HUES64 (cell line): Measurements from ENCODE around the gene TGM4.

Experiments
- H3K27ac ChIP-seq: 2 replicates; pipeline ENCODE4 v1.7.0; 2013; ENCODE audit warnings: low read depth, low read length, inconsistent platforms
- H3K27me3 ChIP-seq: 2 replicates; pipeline ENCODE4 v1.6.1; 2013; ENCODE audit warnings: mild to moderate bottlenecking, low read length; ENCODE audit not compliant: insufficient read depth
- H3K36me3 ChIP-seq: 2 replicates; pipeline ENCODE4 v1.6.1; 2013; ENCODE audit warnings: mild to moderate bottlenecking, low read length; ENCODE audit not compliant: insufficient read depth
- H3K4me1 ChIP-seq: 2 replicates; pipeline ENCODE4 v1.6.1; 2013; ENCODE audit warnings: mild to moderate bottlenecking, low read length, moderate library complexity; ENCODE audit not compliant: insufficient read depth
- H3K4me3 ChIP-seq: 2 replicates; pipeline ENCODE4 v1.5.1; 2013; ENCODE audit warnings: mild to moderate bottlenecking, low read length, moderate library complexity
- H3K9ac ChIP-seq: 2 replicates; pipeline ENCODE4 v1.6.1; 2013; ENCODE audit warnings: mild to moderate bottlenecking, low read depth, low read length
- H3K9me3 ChIP-seq: 2 replicates; pipeline ENCODE4 v1.6.1; 2013; ENCODE audit warnings: low read depth, low read length; ENCODE audit not compliant: insufficient read depth
- WGBS: fragments of 150-250, 120-280 bp; methylation state at CpG from one replicate; pipeline ENCODE4 v1.1.7; 2013; ENCODE audit warnings: missing lambda C conversion rate; 5-methylcytosine and 5-hydroxymethylcytosine counted together

TGM4 gene

GRCh38 chr3:44915702-44916438 is 41.5 kb downstream of the TGM4 start:
- Histone ChIP-seq H3K9me3 (no peaks in the 10 kb centered on the region), H3K27ac (peak overlapping the region; percentile 30; the same call in 1 of the 2 replicates), H3K9ac (no peak overlapping the region), H3K27me3 (no peaks in the 10 kb centered on the region), H3K4me3 (no peak overlapping the region), H3K4me1 (no peaks in the 10 kb centered on the region), H3K36me3 (peaks cover 3% of the 10 kb centered on the region; the same call in 1 of the 2 replicates)
- 95% methylated on average over 8 of the region's 8 CpGs for WGBS

- H3K27ac ChIP-seq, result no peak overlapping the region
- H3K9me3 ChIP-seq, result no peaks in the 10 kb centered on the region
- H3K27me3 ChIP-seq, result no peaks in the 10 kb centered on the region
- H3K36me3 ChIP-seq, result peaks cover 14% of the 10 kb centered on the region
- no peak overlapping the region for H3K4me3 ChIP-seq
- 89% methylated on average over 7 of the region's 12 CpGs for WGBS
- no peak overlapping the region for H3K9ac ChIP-seq
- H3K4me1 ChIP-seq, result no peaks in the 10 kb centered on the region
Observed at GRCh38 chr3:44918087-44918486, 43.7 kb downstream of the TGM4 start.

- H3K9ac ChIP-seq, result no peak overlapping the region
- no peaks in the 10 kb centered on the region for H3K27me3 ChIP-seq
- H3K4me3 ChIP-seq, result no peak overlapping the region
- H3K27ac ChIP-seq, result no peak overlapping the region
- H3K9me3 ChIP-seq, result no peaks in the 10 kb centered on the region
- peaks cover 14% of the 10 kb centered on the region for H3K36me3 ChIP-seq
- H3K4me1 ChIP-seq, result no peaks in the 10 kb centered on the region
- WGBS, result 91% methylated on average over 6 of the region's 6 CpGs
Observed at GRCh38 chr3:44918581-44918980, 44.2 kb downstream of the TGM4 start.

- H3K9ac ChIP-seq, result no peak overlapping the region
- H3K36me3 ChIP-seq, result peaks cover 20% of the 10 kb centered on the region
- H3K4me3 ChIP-seq, result no peak overlapping the region
- H3K9me3 ChIP-seq, result no peaks in the 10 kb centered on the region
- 93% methylated on average over 3 of the region's 3 CpGs for WGBS
- no peaks in the 10 kb centered on the region for H3K27me3 ChIP-seq
- H3K27ac ChIP-seq, result no peak overlapping the region
- no peaks in the 10 kb centered on the region for H3K4me1 ChIP-seq
Observed at GRCh38 chr3:44920081-44920480, 45.7 kb downstream of the TGM4 start.

- no peak overlapping the region for H3K27ac ChIP-seq
Observed at GRCh38 chr3:44923632-44924456, 49.4 kb downstream of the TGM4 start.

GRCh38 chr3:44924457-44925084 is 50.2 kb downstream of the TGM4 start:
- Histone ChIP-seq H3K27ac (no peak overlapping the region), H3K27me3 (no peaks in the 10 kb centered on the region), H3K36me3 (peaks cover 54% of the 10 kb centered on the region), H3K4me1 (no peaks in the 10 kb centered on the region), H3K4me3 (no peak overlapping the region), H3K9ac (no peak overlapping the region), H3K9me3 (no peaks in the 10 kb centered on the region)
- WGBS, result 95% methylated on average over 5 of the region's 5 CpGs

More at GRCh38 chr3:44923632-44924456, 49.4 kb downstream of the TGM4 start:
- H3K4me1 ChIP-seq, result no peaks in the 10 kb centered on the region
- peaks cover 47% of the 10 kb centered on the region for H3K36me3 ChIP-seq
- H3K4me3 ChIP-seq, result no peak overlapping the region
- no peaks in the 10 kb centered on the region for H3K27me3 ChIP-seq
- WGBS, result 96% methylated on average over 3 of the region's 3 CpGs
- no peaks in the 10 kb centered on the region for H3K9me3 ChIP-seq
- no peak overlapping the region for H3K9ac ChIP-seq

GRCh38 chr3:44926172-44926571 is 51.8 kb downstream of the TGM4 start:
- no peaks in the 10 kb centered on the region for H3K4me1 ChIP-seq
- no peak overlapping the region for H3K4me3 ChIP-seq
- no peak overlapping the region for H3K27ac ChIP-seq
- H3K36me3 ChIP-seq, result peaks cover 58% of the 10 kb centered on the region
- H3K9ac ChIP-seq, result no peak overlapping the region
- WGBS, result 94% methylated on average over 10 of the region's 10 CpGs
- H3K27me3 ChIP-seq, result no peaks in the 10 kb centered on the region
- H3K9me3 ChIP-seq, result no peaks in the 10 kb centered on the region

- Histone ChIP-seq H3K4me1 (no peaks in the 10 kb centered on the region), H3K9me3 (no peaks in the 10 kb centered on the region), H3K27me3 (no peaks in the 10 kb centered on the region), H3K36me3 (peaks cover 58% of the 10 kb centered on the region), H3K27ac (no peak overlapping the region), H3K4me3 (no peak overlapping the region), H3K9ac (no peak overlapping the region)
- WGBS, result 96% methylated on average over 7 of the region's 7 CpGs
Observed at GRCh38 chr3:44926921-44927320, 52.5 kb downstream of the TGM4 start.

GRCh38 chr3:44927371-44927770 is 53.0 kb downstream of the TGM4 start:
- no peak overlapping the region for H3K27ac ChIP-seq
- 95% methylated on average over 7 of the region's 7 CpGs for WGBS
- H3K4me1 ChIP-seq, result peaks cover under 1% of the 10 kb centered on the region; the same call in 1 of the 2 replicates
- H3K9ac ChIP-seq, result no peak overlapping the region
- peaks cover 61% of the 10 kb centered on the region for H3K36me3 ChIP-seq
- H3K9me3 ChIP-seq, result no peaks in the 10 kb centered on the region
- H3K27me3 ChIP-seq, result no peaks in the 10 kb centered on the region
- H3K4me3 ChIP-seq, result no peak overlapping the region

GRCh38 chr3:44929782-44930181 is 55.4 kb downstream of the TGM4 start:
- WGBS, result 98% methylated on average over 5 of the region's 5 CpGs
- Histone ChIP-seq H3K4me3 (no peak overlapping the region), H3K9me3 (no peaks in the 10 kb centered on the region), H3K4me1 (peaks cover 5% of the 10 kb centered on the region; the same call in 1 of the 2 replicates), H3K9ac (no peak overlapping the region), H3K36me3 (peaks cover 70% of the 10 kb centered on the region), H3K27ac (no peak overlapping the region), H3K27me3 (no peaks in the 10 kb centered on the region)

GRCh38 chr3:44930911-44931310 is 56.5 kb downstream of the TGM4 start:
- no peak overlapping the region for H3K4me3 ChIP-seq
- H3K9ac ChIP-seq, result no peak overlapping the region
- peaks cover 63% of the 10 kb centered on the region for H3K36me3 ChIP-seq
- H3K27me3 ChIP-seq, result no peaks in the 10 kb centered on the region
- no peaks in the 10 kb centered on the region for H3K9me3 ChIP-seq
- WGBS, result 87% methylated on average over 2 of the region's 2 CpGs
- H3K4me1 ChIP-seq, result peaks cover 5% of the 10 kb centered on the region; the same call in 1 of the 2 replicates
- H3K27ac ChIP-seq, result no peak overlapping the region
